Vagina (tissue), 2 donors: ENCODE measurements around the gene PTPRN2.

Source experiments
- CTCF ChIP-seq, 3 experiments: fragments of 450-650 bp in 2 of 3; fragments of 200-600 bp in 1 of 3; sonication (generic) in 1 of 3; IDR thresholded peaks; one replicate each; pipeline ENCODE4 v1.5.1; 2017 to 2019; ENCODE audit warnings: antibody characterized with exemption in 3 of 3, mild to moderate bottlenecking in 2 of 3, moderate library complexity in 2 of 3
- POLR2A ChIP-seq, 2 donors: fragments of 450-650 bp; IDR thresholded peaks; one replicate each; pipeline ENCODE4 v1.6.1; 2017; ENCODE audit warnings: antibody characterized with exemption in 2 of 2, mild to moderate bottlenecking in 2 of 2, moderate library complexity in 2 of 2
- POLR2AphosphoS5 ChIP-seq, 2 donors: sonication (generic); formaldehyde crosslinking; IDR thresholded peaks; one replicate each; pipeline ENCODE4 v1.9.0; 2017; ENCODE audit warnings: antibody characterized with exemption in 2 of 2, mild to moderate bottlenecking in 2 of 2, low read depth in 1 of 2; ENCODE audit not compliant: insufficient read depth in 1 of 2

DNA sequence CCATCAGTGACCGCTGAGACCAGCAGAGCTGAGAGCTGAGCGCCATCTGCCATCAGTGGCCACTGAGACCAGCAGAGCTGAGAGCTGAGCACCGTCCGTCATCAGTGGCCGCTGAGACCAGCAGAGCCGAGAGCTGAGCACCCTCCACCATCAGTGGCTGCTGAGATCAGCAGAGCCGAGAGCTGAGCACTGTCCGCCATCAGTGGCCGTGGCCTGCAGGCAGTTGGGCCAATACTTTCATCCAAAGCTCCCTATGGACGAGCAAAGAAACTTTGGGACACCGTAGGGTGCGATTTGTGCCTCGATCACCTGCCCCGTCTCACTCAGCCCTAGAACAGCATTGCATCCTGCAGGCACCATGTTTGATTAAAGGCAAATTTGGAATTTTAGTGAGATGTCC lies 985.0 kb downstream of the PTPRN2 start:
- TF ChIP-seq CTCF (IDR thresholded peaks at IDR 0.05) (no peak), POLR2AphosphoS5 (IDR thresholded peaks at IDR 0.05; ENCODE audit: insufficient read depth in 1 of 2, low read depth in 1 of 2) (no peak), POLR2A (IDR thresholded peaks at IDR 0.05) (no peak)
